ENCODE data around the gene HECTD1.

DNA sequence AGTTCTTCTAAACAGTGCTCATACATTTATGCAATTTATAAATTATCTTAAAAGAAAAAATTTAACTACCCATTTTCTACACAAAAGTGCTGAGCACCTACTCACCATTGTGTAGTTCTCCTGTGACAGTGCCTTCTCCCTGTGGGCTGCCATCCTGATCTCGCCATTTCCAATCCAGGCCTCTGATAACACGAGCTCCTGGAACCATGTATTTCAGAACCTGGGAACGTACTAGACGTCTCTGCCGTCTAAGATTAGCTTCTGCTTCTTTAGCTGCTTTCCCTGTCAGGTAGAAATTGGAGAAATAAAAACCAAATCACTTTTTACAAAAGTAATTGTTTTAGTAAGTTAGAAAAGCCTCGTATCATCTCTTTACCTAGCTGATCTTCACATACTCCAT is 74.5 kb downstream of the HECTD1 start:
- TF ChIP-seq POLR2A (IDR thresholded peaks at IDR 0.05; ENCODE audit: low read length) (no peak), GATA1 (IDR thresholded peaks at IDR 0.05; ENCODE audit: low read depth, low read length) (no peak)
